Stimulated activated naive B cell treated with anti-CD40 and anti-IgM and Interleukin-4, amounts not matched to agents 10 μg/mL and 1 μg/mL and 100 μg/mL, for 72 hours (primary cell): ENCODE measurements around the gene TGM2.

Experiments used
- ATAC-seq, 2 donors: fragments of 150-1000 bp; cut with Tn5 transposase; replicated peaks; 2 replicates each; pipeline ENCODE4 v1.10.0; 2021; ENCODE audit warnings: moderate library complexity in 1 of 2
- DNase-seq: peaks from one replicate; pipeline ENCODE4 v3.0.0; 2021
- H3K27ac Mint-ChIP-seq: one replicate; pipeline ENCODE4 v1.8.0; 2022; ENCODE audit warnings: mild to moderate bottlenecking, mixed read lengths
- H3K27me3 Mint-ChIP-seq, 2 donors: one replicate each; pipeline ENCODE4 v1.8.0; 2022; ENCODE audit warnings: mixed read lengths in 2 of 2
- H3K36me3 Mint-ChIP-seq, 2 donors: one replicate each; pipeline ENCODE4 v1.8.0; 2022; ENCODE audit warnings: mixed read lengths in 2 of 2, mild to moderate bottlenecking in 1 of 2
- H3K4me1 Mint-ChIP-seq, 2 donors: one replicate each; pipeline ENCODE4 v1.8.0; 2022; ENCODE audit warnings: mixed read lengths in 2 of 2, mild to moderate bottlenecking in 1 of 2
- H3K4me3 Mint-ChIP-seq, 2 donors: one replicate each; pipeline ENCODE4 v1.8.0; 2022; ENCODE audit warnings: mild to moderate bottlenecking in 2 of 2, mixed read lengths in 2 of 2, moderate library complexity in 1 of 2
- H3K9me3 Mint-ChIP-seq, 2 donors: one replicate each; pipeline ENCODE4 v1.8.0; 2022; ENCODE audit warnings: mixed read lengths in 2 of 2, mild to moderate bottlenecking in 1 of 2

The TGM2 gene

GRCh38 chr20:38165089-38165965, at the start of gene TGM2:
Gene TGM2, minus strand, starts transcription at chr20:38165270. Its CDS starts 72 bp downstream, at chr20:38165198.
- Mint-ChIP-seq H3K4me1 (peaks cover 24 to 47% of the 10 kb centered on the region in 2 donors), H3K27ac (peak within 1 kb of the TSS; percentile 74), H3K27me3 (peaks cover 20 to 34% of the 10 kb centered on the region in 2 donors), H3K9me3 (no peaks in the 10 kb centered on the region), H3K36me3 (no peaks in the 10 kb centered on the region), H3K4me3 (peak within 1 kb of the TSS; percentile 74 to 77)
- DNase-seq (peak; percentile 63), ATAC-seq (peak; percentile 80 to 82)

GRCh38 chr20:38214256-38215193, 49.5 kb upstream of the TGM2 start:
- no peak overlapping the region for H3K4me3 Mint-ChIP-seq
- no peaks in the 10 kb centered on the region for H3K36me3 Mint-ChIP-seq
- peaks cover 12 to 15% of the 10 kb centered on the region in 2 donors for H3K27me3 Mint-ChIP-seq
- H3K4me1 Mint-ChIP-seq = peaks cover 0 to 13% of the 10 kb centered on the region in 2 donors
- no peaks in the 10 kb centered on the region for H3K9me3 Mint-ChIP-seq
- no peak overlapping the region for H3K27ac Mint-ChIP-seq
- no peak for ATAC-seq
- DNase-seq = no peak

GRCh38 chr20:38213607-38213940, 48.5 kb upstream of the TGM2 start:
- Mint-ChIP-seq H3K4me1 (peaks cover 0 to 13% of the 10 kb centered on the region in 2 donors), H3K27ac (no peak overlapping the region), H3K36me3 (no peaks in the 10 kb centered on the region), H3K27me3 (peaks cover 14 to 23% of the 10 kb centered on the region in 2 donors), H3K4me3 (no peak overlapping the region), H3K9me3 (no peaks in the 10 kb centered on the region)
- no peak for DNase-seq
- no peak for ATAC-seq

- H3K4me1 Mint-ChIP-seq = peaks cover 0 to 13% of the 10 kb centered on the region in 2 donors
- H3K27ac Mint-ChIP-seq = no peak overlapping the region
- no peaks in the 10 kb centered on the region for H3K9me3 Mint-ChIP-seq
- DNase-seq (no peak), ATAC-seq (no peak)
- H3K27me3 Mint-ChIP-seq = peaks cover 19 to 27% of the 10 kb centered on the region in 2 donors
- H3K36me3 Mint-ChIP-seq = no peaks in the 10 kb centered on the region
- H3K4me3 Mint-ChIP-seq = no peak overlapping the region
Observed at GRCh38 chr20:38212806-38213606, 47.9 kb upstream of the TGM2 start.

- Mint-ChIP-seq H3K27ac (peak overlapping the region; percentile 11), H3K9me3 (peaks cover 0 to 1% of the 10 kb centered on the region in 2 donors), H3K36me3 (no peaks in the 10 kb centered on the region), H3K4me1 (peaks cover 0 to 20% of the 10 kb centered on the region in 2 donors), H3K27me3 (peaks cover 19 to 31% of the 10 kb centered on the region in 2 donors), H3K4me3 (no peak overlapping the region)
- no peak for DNase-seq
- no peak for ATAC-seq
Observed at GRCh38 chr20:38211200-38212097, 46.4 kb upstream of the TGM2 start.

- no peak overlapping the region for H3K4me3 Mint-ChIP-seq
- ATAC-seq = no peak
- H3K4me1 Mint-ChIP-seq = peaks cover 0 to 21% of the 10 kb centered on the region in 2 donors
- H3K27me3 Mint-ChIP-seq = peaks cover 19 to 34% of the 10 kb centered on the region in 2 donors
- H3K36me3 Mint-ChIP-seq = no peaks in the 10 kb centered on the region
- peak overlapping the region; percentile 7 for H3K27ac Mint-ChIP-seq
- no peak for DNase-seq
- peaks cover 0 to 1% of the 10 kb centered on the region in 2 donors for H3K9me3 Mint-ChIP-seq
Observed at GRCh38 chr20:38210741-38211140, 45.7 kb upstream of the TGM2 start.

- no peak for ATAC-seq
- Mint-ChIP-seq H3K27me3 (peaks cover 19 to 34% of the 10 kb centered on the region in 2 donors), H3K4me1 (peaks cover 0 to 21% of the 10 kb centered on the region in 2 donors), H3K27ac (no peak overlapping the region), H3K9me3 (peaks cover 0 to 1% of the 10 kb centered on the region in 2 donors), H3K4me3 (no peak overlapping the region), H3K36me3 (no peaks in the 10 kb centered on the region)
- no peak for DNase-seq
Observed at GRCh38 chr20:38209736-38210405, 44.8 kb upstream of the TGM2 start.

- H3K36me3 Mint-ChIP-seq = no peaks in the 10 kb centered on the region
- H3K27me3 Mint-ChIP-seq = peaks cover 12 to 28% of the 10 kb centered on the region in 2 donors
- no peak overlapping the region for H3K4me3 Mint-ChIP-seq
- peaks cover 0 to 1% of the 10 kb centered on the region in 2 donors for H3K9me3 Mint-ChIP-seq
- peaks cover 0 to 22% of the 10 kb centered on the region in 2 donors for H3K4me1 Mint-ChIP-seq
- ATAC-seq (no peak), DNase-seq (no peak)
- H3K27ac Mint-ChIP-seq = no peak overlapping the region
Observed at GRCh38 chr20:38209054-38209675, 44.1 kb upstream of the TGM2 start.

GRCh38 chr20:38208523-38208922, 43.5 kb upstream of the TGM2 start:
- H3K4me1 Mint-ChIP-seq = peaks cover 0 to 27% of the 10 kb centered on the region in 2 donors

GRCh38 chr20:38208088-38208487, 43.0 kb upstream of the TGM2 start:
- peaks cover 7 to 29% of the 10 kb centered on the region in 2 donors for H3K27me3 Mint-ChIP-seq
- no peak overlapping the region for H3K4me3 Mint-ChIP-seq
- no peaks in the 10 kb centered on the region for H3K36me3 Mint-ChIP-seq
- DNase-seq (no peak), ATAC-seq (no peak)
- no peak overlapping the region for H3K27ac Mint-ChIP-seq
- H3K4me1 Mint-ChIP-seq = peaks cover 0 to 27% of the 10 kb centered on the region in 2 donors
- peaks cover 0 to 1% of the 10 kb centered on the region in 2 donors for H3K9me3 Mint-ChIP-seq

More at GRCh38 chr20:38208523-38208922, 43.5 kb upstream of the TGM2 start:
- Mint-ChIP-seq H3K36me3 (no peaks in the 10 kb centered on the region), H3K27me3 (peaks cover 8 to 27% of the 10 kb centered on the region in 2 donors), H3K9me3 (peaks cover 0 to 1% of the 10 kb centered on the region in 2 donors), H3K4me3 (no peak overlapping the region), H3K27ac (no peak overlapping the region)
- DNase-seq = no peak
- ATAC-seq = no peak

- ATAC-seq = no peak
- Mint-ChIP-seq H3K4me1 (peaks cover 0 to 27% of the 10 kb centered on the region in 2 donors), H3K4me3 (no peak overlapping the region), H3K27me3 (peaks cover 7 to 33% of the 10 kb centered on the region in 2 donors), H3K27ac (no peak overlapping the region), H3K36me3 (no peaks in the 10 kb centered on the region), H3K9me3 (peaks cover 0 to 1% of the 10 kb centered on the region in 2 donors)
- DNase-seq = no peak
Observed at GRCh38 chr20:38207621-38208020, 42.6 kb upstream of the TGM2 start.

GRCh38 chr20:38205001-38205400, 39.9 kb upstream of the TGM2 start:
- Mint-ChIP-seq H3K4me3 (no peak overlapping the region), H3K4me1 (peaks cover 0 to 14% of the 10 kb centered on the region in 2 donors), H3K27ac (no peak overlapping the region), H3K9me3 (peaks cover 0 to 1% of the 10 kb centered on the region in 2 donors), H3K36me3 (no peaks in the 10 kb centered on the region), H3K27me3 (peaks cover 7 to 42% of the 10 kb centered on the region in 2 donors)
- ATAC-seq (no peak), DNase-seq (no peak)
